Measurements from ENCODE around the gene CROCC2. TPM values are rescaled to one million over a fixed set of nuclear protein-coding genes. Genes with fewer than 3 reads are reported as not detected.

Gene CROCC2
- total and polyA plus RNA-seq, 2 of the 13 experiments (the other 11 are each of a cell fraction or from before 2014, with no cell fraction given) = not detected

DNA sequence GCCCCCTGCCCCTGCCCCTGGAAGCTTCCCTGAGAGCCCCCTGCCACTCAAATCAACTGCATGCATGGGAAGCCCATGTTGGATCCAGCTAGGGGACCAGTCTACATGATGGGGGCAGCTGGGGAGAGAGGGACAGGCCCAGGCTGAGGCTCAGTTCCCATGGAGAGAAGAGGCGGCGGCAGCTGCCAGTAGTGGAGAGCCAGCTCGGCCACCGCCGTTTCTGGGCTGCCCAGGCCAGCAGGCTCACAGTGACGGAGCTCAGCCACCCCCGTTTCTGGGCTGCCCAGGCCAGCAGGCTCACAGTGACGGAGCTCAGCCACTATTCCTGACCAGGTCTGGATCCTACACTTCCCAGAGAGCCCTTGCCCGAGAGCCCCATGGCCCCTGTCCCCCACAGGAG is 13.8 kb upstream of the CROCC2 start:
- Histone ChIP-seq H3K27ac (ENCODE audit: extremely low read length, insufficient read depth, low read length) (no peak overlapping the region), H3K79me2 (ENCODE audit: insufficient read depth, low read length) (no peaks in the 10 kb centered on the region), H3K4me1 (ENCODE audit: insufficient read depth, low read length) (peaks cover 88% of the 10 kb centered on the region), H3K9ac (ENCODE audit: insufficient read depth, low read depth, low read length) (no peak overlapping the region), H3K36me3 (replicated peaks in 1 of 2; ENCODE audit: control insufficient read depth in 1 of 2, insufficient read depth in 2 of 2, low read length in 2 of 2) (no peaks in the 10 kb centered on the region), H4K20me1 (ENCODE audit: insufficient read depth, low read length) (no peaks in the 10 kb centered on the region), H2AFZ (ENCODE audit: low read length) (no peak overlapping the region), H3K9me3 (ENCODE audit: low read length) (no peaks in the 10 kb centered on the region), H3K27me3 (ENCODE audit: control insufficient read depth in 1 of 2, insufficient read depth in 2 of 2, low read length in 2 of 2) (no peaks in the 10 kb centered on the region; a peak in 1 of 5 replicates), H3K4me2 (ENCODE audit: low read depth, low read length) (no peak overlapping the region), H3K4me3 (replicated peaks in 1 of 3; ENCODE audit: insufficient read depth in 1 of 3, low read depth in 2 of 3, low read length in 3 of 3) (no peak overlapping the region)
- CTCF ChIA-PET (ENCODE audit: low intra/inter-chr PET ratio, low total read pairs) = no interaction called here
- POLR2A ChIA-PET = interaction anchor here (1.0 to 9.3 kb wide), 2 partner anchors 18 to 35 kb away, joined by 4 to 63 read pairs; no protein-coding TSS in a partner anchor
- DNase-seq (ENCODE audit: low spot score) = no peak
- no peak for FAIRE-seq
- intact Hi-C loops (cut with micrococcal nuclease; ENCODE audit: unreplicated experiment) (no loop called here), in situ Hi-C loops (cut with HindIII; ENCODE audit: extremely low pct_ligation_motif_present, low pct_unique_long_range_greater_than_20kb) (no loop called here)
- 77% methylated on average over 8 of the region's 9 CpGs for WGBS (ENCODE audit: low lambda C conversion rate)
- no peak for ATAC-seq
- BruUV-seq (replicated peaks) = no TSS peak
- TF ChIP-seq AKAP8 (CRISPR knock-in tag; IDR thresholded peaks at IDR 0.05) (no peak), IKZF1 (IDR thresholded peaks at IDR 0.05) (no peak), ZNF160 (CRISPR knock-in tag; IDR thresholded peaks at IDR 0.05) (no peak), CBX5 (CRISPR knock-in tag; IDR thresholded peaks at IDR 0.05; ENCODE audit: borderline replicate concordance) (no peak), ZNF142 (CRISPR knock-in tag; IDR thresholded peaks at IDR 0.05) (no peak), KAT2B (IDR thresholded peaks at IDR 0.05; ENCODE audit: borderline replicate concordance, low read depth, low read length) (no peak), SOX13 (IDR thresholded peaks at IDR 0.05) (no peak), SOX13 (CRISPR knock-in tag; conservative IDR thresholded peaks at IDR 0.05 in 1 of 2, IDR thresholded peaks at IDR 0.05 in 1 of 2) (no peak), ZBTB4 (CRISPR knock-in tag; IDR thresholded peaks at IDR 0.05; ENCODE audit: borderline replicate concordance) (no peak)
- TF ChIP-seq, protein P1, sequence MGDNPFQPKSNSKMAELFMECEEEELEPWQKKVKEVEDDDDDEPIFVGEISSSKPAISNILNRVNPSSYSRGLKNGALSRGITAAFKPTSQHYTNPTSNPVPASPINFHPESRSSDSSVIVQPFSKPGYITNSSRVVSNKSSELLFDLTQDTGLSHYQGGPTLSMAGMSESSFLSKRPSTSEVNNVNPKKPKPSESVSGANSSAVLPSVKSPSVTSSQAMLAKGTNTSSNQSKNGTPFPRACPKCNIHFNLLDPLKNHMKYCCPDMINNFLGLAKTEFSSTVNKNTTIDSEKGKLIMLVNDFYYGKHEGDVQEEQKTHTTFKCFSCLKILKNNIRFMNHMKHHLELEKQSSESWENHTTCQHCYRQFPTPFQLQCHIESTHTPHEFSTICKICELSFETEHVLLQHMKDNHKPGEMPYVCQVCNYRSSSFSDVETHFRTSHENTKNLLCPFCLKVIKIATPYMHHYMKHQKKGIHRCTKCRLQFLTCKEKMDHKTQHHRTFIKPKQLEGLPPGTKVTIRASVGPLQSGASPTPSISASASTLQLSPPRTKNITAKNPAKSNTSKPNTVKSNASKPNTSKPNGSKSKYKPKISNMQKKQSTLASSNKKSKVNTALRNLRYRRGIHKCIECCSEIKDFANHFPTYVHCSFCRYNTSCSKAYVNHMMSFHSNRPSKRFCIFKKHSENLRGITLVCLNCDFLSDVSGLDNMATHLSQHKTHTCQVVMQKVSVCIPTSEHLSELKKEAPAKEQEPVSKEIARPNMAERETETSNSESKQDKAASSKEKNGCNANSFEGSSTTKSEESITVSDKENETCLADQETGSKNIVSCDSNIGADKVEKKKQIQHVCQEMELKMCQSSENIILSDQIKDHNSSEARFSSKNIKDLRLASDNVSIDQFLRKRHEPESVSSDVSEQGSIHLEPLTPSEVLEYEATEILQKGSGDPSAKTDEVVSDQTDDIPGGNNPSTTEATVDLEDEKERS (CRISPR knock-in tag; IDR thresholded peaks at IDR 0.05) = no peak

Data from HepG2 (cell line).